ENCODE results near the gene TRIAP1.
"Not testable (repeated sequence)": the region's sequence is repeated elsewhere in the genome, so short reads cannot be mapped to it uniquely, and the experiment has no call there.

TRIAP1 gene

DNA sequence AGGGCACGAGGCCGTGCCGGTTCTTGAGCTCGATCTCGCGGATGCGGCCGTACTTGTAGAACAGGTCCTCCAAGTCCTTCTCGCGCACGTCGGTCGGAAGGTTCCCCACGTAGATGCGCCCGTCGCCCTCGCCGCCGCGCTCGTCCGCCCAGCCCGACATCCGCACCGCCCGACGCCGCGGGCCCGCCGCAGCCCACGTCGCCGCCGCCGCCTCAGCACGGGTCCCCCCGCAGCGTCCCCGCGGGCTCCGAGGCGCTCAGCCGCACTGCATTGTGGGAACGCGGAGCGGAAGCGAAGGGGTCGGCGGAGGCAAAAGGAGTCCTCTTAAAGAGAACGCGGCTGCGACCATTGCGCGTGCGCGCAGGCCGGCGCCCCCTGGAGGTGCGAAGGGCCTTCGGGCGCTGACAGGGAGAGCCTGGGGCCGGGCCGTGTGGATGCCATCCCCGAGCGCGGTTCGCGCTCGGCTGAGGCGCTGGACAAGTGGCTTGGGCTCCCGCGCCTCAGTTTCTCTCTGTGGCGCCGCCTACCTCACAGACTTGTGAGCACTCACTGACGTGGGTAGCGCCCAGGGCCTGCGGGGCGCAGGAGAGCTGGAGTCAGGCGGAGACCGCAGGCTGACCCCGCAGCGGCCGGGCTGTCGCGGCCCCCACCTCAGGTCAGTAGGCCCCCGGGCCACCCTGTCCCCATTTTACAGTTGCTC, 23.4 kb upstream of the TRIAP1 start, which contains the start of gene SRSF9:
Gene SRSF9 (minus strand): TSS at position 299 of the 700 bp plus-strand sequence. CDS start 139 bp downstream, at position 160.
- DNase-seq (ENCODE audit: low read depth), result peak; percentile 88
- H3K4me3 ChIP-seq (ENCODE audit: low read depth, low read length), result peak within 1 kb of the TSS; percentile 77

DNA sequence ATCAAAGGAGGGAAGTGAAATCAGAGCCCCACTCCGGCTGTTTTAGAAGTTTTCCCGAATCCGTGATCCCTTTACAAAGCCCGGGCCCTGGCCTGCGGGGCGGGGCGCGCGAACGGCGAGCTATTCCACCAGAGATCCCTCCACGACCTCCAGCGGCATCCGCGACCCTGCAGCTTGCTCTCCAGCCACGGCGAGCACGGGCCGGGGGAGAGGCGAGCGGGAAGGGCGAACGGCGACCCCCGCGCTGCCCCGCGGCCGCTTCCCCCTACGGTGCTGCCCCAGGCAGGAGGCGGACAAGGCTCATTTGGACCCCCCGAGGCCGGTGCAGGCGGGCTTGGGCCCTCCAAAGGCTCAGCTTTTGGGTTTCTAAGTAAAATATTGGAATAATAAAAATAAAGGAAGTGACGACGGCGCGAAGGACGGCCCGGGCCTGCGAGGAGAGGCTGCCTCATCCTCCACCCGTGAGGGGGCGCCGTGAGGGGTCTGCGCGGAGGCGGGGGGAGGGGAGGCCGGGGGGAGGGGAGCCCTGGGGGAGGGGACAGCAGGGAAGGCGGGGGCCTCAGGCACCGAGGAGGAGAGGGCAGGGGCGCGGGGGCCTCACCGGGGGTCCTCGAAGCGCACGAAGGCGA, 22.8 kb upstream of the TRIAP1 start:
- peak overlapping the region; percentile 77 for H3K4me3 ChIP-seq (ENCODE audit: low read depth, low read length)
- no peak for DNase-seq (ENCODE audit: low read depth)

DNA sequence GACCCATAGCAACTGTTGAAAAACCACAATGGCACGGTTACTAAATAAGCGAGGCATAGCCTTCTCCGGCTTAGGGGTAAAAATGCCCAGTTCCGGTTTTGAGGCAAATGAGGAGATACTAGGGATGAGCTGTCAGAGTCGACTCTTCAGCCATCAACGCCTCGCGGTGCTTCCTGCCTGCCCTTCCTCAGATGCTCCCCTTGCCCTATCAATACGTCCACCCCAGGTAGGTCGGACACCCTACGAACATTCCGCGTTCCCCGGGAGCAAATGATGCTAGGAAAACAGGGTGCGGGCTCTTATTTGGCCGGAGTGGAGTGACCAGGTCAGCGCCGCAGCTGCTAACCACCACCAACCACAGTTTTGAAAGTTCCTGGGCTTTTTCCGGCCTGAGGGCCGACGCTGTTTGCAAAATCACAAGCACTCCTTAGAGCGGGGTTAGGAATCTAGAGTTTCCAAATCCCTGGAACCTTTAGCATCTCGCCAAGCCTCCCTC, 22.2 kb upstream of the TRIAP1 start:
- DNase-seq (ENCODE audit: low read depth), result no peak
- H3K4me3 ChIP-seq (ENCODE audit: low read depth, low read length), result peak overlapping the region; percentile 77

DNA sequence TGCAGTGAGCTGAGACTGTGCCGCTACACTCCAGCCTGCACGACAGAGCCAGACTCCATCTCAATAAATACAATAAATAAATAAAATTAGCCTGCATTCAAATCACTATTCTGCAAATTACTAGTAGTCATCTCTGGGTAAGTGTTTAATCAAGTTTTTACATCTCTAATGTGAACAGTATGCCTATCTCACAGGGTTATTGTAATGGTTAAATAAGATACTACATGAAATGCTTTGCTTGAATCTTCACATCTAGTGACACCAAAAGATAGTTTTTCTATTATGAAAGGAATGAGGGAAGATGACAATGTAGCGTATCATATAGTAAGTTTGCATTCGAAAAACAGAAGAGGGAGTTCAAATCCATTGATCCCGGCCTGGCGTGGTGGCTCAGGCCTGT, 21.3 kb upstream of the TRIAP1 start:
- no peak for DNase-seq (ENCODE audit: low read depth)
- no peak overlapping the region for H3K4me3 ChIP-seq (ENCODE audit: low read depth, low read length)

DNA sequence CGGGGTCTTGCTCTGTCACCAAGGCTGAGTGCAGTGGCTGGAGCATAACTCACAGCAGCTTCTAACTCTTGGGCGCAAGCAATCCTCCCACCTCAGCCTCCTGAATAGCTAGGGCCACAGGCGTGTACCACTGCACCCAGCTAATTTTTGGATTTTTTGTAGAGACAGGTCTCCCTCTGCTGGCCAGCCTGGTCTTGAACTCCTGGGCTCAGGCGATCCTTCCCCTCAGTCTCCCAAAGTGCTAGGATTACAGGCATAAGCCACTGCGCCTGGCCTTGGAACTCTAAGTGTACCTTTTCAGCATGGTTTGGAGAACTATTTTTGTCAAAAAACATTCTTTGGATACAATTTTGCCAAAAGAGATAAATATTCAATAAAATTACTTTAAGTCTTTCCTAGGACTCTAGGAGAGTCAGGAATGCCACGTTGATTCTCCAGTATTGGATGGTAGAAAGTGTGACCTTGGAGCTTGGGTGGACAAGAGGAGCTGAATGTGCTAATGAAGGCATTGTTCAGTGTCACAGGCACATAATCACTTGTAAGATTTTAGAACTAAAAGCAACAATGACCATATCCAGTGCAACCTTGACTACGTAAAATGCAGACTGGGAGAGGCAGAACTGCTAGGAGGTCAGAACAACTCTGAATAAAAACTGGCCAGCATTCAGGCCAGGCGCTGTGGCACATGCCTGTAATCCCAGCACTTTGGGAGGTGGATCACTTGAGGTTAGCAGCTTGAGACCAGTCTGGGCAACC, 20.6 kb upstream of the TRIAP1 start:
- no peak for DNase-seq (ENCODE audit: low read depth)
- H3K4me3 ChIP-seq (ENCODE audit: low read depth, low read length), result no peak overlapping the region

DNA sequence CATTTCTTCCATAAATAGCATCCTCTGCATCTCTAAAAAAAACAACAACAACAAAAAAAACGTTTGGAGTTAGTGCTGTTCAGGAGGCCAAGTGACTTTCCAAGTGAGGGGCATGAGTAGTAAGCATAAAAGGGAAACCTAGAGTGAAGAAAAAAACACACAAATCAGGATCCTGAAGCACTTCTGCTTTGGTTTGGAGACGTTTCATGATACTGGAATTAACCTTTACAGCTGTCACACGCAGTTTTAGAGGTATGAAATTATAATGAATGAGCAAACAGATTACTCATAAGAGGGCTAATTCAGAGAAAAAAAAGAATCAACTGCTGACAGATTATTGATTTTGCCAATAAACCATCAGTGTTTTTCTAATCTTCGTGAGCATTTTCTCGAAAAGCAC, 19.6 kb upstream of the TRIAP1 start:
- no peak for DNase-seq (ENCODE audit: low read depth)
- H3K4me3 ChIP-seq (ENCODE audit: low read depth, low read length), result no peak overlapping the region

DNA sequence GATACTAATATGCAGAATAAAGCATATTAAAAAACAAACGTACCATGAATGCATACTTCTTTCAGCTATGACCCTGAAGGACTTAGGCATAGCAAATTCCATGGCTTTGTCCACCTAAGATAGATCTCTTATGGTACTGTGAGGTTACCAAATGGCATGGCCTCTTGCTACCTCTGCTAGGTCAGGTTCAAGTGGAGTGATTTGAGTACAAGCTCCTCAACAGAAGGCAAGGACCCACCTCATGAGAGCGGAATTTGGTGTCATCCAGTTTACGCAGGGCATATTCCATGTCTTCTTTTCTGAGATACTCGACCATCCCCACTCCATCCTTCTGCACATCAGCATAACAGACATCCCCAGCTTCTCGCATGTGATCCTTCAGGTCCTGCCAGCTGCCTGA, 17.5 kb upstream of the TRIAP1 start:
- no peak for DNase-seq (ENCODE audit: low read depth)
- H3K4me3 ChIP-seq (ENCODE audit: low read depth, low read length), result no peak overlapping the region

DNA sequence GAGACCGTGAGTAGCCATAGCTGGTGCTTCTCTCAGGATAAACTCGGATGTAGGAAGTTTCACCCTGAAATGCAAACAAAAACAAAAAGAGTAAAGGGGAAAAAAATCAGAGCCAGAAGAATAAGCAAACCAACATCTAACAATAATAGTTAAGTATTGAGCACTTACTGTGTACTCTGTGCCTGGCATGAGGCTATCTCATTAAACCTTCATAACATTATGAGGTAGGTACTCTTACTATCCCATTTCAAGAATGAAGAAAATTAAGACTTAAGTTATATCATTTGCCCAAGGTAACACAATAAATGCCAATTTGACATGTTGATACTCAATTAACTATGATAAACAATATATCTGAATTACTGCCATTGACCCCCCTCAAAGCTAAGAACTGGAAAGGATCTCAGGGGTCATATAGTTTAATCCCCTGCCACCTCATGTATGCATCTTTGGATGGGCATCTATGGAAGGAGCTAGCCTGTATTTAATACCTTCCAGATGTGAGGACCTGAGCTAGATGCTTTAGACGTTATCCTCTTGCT, 16.0 kb upstream of the TRIAP1 start:
- no peak for DNase-seq (ENCODE audit: low read depth)
- no peak overlapping the region for H3K4me3 ChIP-seq (ENCODE audit: low read depth, low read length)

DNA sequence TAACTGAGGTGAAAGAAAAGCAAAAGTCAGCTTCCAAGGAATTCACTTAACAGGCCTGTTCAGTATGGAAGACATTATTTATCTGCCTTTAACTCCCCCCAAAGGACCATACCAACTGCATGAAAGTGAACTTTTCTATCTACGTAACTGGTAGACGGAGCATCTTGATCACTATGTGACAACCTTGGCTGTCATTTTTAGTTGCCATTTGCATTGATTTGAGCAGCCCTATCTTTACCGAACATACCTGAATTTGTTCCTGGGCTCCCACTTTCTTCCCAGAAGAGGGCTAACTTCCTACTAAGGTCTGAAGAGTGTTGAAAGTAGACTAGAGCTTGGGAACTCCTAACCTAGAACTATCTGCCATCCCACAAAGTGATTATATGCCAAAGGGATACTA, 14.0 kb upstream of the TRIAP1 start:
- H3K4me3 ChIP-seq (ENCODE audit: low read depth, low read length), result no peak overlapping the region
- no peak for DNase-seq (ENCODE audit: low read depth)

DNA sequence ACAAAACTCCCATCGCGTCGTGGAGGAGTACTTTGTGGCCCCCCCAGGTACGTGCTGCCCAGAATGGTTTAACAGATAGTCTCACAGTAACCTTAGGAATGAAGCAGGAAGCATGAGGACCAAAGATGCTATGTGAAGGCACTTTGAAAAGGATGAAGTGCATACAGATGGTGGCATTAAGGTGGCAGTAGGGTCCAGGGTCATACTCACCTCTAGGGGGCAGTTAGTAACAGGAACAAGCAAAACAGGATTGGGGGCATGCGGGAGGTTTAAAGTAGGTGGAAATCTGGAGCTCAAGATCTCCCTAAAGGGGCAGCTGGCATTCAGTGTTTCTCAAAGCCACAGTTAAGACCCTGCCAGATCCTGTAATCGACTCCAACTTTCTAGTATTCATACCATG, 10.9 kb upstream of the TRIAP1 start:
- DNase-seq (ENCODE audit: low read depth), result no peak
- no peak overlapping the region for H3K4me3 ChIP-seq (ENCODE audit: low read depth, low read length)

DNA sequence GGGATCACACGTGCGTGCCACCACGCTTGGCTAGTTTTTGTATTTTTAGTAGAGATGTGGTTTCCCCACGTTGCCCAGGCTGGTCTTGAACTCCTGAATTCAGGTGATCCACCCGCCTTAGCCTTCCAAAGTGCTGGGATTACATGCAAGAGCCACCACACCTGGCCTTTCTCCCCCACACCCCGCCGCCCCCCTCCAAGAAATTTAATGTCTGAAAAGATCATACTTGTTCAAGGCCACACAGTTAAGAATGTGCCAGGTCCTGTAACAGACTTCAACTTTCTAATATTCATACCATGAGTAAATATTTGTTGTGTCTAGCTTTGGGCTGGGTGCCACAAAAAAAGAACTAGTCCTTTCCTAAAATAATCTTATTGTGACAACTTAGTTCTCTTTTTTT, 9.1 kb upstream of the TRIAP1 start:
- no peak for DNase-seq (ENCODE audit: low read depth)
- H3K4me3 ChIP-seq (ENCODE audit: low read depth, low read length), result no peak overlapping the region

DNA sequence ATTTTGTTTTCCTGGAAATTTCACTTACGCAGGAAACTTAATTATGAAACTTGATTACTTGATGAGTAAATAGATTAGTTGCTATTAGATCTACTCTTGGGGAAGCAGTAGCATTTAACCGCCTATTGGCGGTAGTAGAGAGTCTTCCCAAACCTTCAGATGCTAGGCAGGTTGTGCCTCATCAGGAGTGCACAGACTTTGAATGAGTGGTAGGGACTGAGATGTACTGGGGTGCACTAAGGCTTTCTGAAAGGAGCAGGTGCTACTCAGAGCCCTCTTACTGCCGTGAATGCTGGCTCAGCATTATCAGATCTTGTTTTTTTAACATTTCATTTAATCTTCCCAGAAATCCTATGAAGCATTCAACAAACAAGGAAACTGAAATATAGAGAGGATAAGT, 7.8 kb upstream of the TRIAP1 start:
- DNase-seq (ENCODE audit: low read depth), result no peak
- no peak overlapping the region for H3K4me3 ChIP-seq (ENCODE audit: low read depth, low read length)

DNA sequence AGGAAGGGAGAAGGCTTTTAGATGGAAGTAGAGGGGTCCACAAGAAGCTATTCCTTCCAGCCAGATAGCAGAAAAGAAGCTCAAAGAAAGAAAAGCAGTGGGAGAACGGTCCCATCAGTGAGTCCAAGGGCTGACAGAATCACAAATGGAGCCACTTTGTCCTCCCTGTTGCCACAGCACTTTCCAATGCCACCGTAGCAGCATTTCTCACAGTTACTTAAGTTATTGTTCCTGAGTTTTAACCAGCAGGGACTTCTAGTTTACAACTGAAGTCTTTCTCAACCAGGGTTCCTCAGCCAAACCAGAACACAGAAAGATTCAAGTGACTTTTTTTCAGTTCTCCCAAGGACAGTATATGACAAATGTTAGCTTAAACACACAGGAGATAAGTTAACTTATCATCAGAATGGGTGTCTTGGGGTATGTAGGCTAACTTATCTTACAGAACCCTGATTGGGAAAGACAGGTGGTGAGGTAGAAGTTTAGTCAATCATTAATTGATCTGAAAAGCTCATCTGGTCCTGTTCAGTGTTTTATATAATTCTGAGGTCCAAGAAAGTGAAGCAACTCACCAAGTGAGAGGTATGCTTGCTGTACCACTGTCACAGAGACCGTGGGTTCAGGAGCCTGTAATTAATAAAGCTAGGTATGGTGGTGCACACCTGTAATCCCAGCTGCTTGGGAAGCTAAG, 7.0 kb upstream of the TRIAP1 start:
- no peak overlapping the region for H3K4me3 ChIP-seq (ENCODE audit: low read depth, low read length)
- DNase-seq (ENCODE audit: low read depth), result no peak

DNA sequence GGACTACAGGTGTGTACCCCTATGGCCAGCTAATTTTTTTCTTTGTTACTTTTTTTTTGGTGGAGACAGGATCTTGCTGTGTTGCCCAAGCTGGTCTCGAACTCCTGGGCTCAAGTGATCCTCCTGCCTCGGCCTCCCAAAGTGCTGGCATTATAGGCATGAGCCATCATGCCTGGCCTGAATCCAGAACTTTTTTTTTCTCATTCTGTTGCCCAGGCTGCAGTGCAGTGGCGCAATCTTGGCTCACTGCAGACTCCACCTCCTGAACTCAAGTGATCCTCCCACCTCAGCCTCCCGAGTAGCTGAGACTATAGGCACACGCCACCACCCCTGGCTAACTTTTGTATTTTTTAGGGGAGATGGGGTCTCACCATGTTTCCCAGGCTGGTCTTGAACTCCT, 6.3 kb upstream of the TRIAP1 start:
- H3K4me3 ChIP-seq (ENCODE audit: low read depth, low read length); DNase-seq (ENCODE audit: low read depth): not testable (repeated sequence)

DNA sequence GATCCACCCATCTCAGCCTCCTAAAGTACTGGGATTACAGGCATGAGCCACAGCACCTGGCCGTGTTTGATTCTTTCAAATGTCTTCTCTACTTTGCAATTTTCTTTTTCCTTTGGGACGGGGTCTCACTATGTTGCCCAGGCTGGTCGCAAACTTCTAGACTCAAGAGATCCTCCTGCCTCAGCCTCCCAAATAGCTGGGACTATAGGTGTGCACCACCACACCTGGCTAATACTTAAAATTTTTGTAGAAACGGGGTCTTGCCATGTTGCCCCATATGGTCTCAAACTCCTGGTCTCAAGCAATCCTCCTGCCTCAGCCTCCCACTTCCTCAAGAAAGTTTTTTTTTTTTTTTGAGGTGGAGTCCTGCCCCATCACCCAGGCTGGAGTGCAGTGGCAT, 1.8 kb upstream of the TRIAP1 start:
- no peak overlapping the region for H3K4me3 ChIP-seq (ENCODE audit: low read depth, low read length)
- no peak for DNase-seq (ENCODE audit: low read depth)

DNA sequence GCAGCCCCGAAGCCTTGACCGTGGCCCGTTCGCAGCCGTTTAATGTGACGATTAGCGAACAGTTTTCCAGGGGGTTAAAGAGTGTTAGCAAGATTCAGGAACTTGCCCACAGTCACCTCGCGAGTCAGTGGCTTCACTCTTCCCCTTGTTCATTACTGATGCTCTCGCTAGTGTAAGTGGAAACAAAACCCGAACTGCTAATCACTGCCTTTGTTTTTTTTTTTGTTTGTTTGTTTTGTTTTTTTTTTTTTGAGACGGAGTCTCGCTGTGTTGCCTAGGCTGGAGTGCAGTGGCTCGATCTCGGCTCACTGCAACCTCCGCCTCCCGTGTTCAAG, 627 bp upstream of the TRIAP1 start:
- not testable (repeated sequence) for DNase-seq (ENCODE audit: low read depth)
- H3K4me3 ChIP-seq (ENCODE audit: low read depth, low read length), result peak overlapping the region; percentile 100

DNA sequence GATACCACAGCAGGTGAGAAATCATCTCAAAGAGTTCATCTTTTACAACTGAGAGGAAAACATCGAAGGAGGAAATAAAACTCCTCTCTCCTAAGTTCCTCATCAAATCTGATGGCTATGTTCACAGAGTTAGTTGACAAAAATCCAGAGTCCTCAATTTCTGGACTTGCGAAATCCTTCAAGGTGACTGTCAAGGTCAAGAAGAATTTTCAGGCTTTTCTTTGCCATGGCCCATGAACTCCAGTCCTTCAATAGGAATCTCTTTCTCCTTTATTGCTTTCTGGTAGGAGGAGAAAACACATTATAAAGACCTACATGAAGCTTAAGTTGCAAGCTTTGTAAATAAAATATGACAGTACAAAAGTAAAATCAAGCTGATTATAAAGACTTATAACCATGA, 1.5 kb downstream of the TRIAP1 start:
- DNase-seq (ENCODE audit: low read depth), result no peak
- peak overlapping the region; percentile 100 for H3K4me3 ChIP-seq (ENCODE audit: low read depth, low read length)

DNA sequence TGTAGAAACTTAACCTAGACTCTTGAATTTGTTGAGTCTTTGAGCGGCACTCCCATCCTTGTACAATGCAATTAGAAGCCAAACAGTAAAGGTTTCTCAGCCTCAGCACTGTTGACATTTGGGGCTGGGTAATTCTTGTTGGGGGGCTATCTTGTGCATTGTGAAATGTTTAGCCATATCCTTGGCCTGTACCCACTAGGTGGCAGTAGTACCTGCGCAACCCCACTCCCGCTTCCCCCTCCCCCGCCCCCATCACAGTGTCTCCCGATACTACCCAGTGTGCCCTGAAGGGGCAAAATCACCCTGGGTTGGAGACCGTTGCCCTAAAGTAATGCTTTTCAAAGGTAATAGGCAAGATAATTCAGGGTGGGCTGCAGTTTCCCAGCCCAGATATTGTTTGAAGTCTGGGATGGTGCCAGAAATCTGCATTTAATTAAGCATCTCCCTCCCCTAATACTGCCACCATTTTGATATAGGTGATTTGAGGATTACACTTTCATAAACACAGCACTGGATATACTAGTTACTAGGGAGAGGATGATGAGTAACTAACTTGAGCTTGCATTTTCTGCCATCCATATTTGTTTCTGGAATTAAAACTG, 6.4 kb downstream of the TRIAP1 start:
- H3K4me3 ChIP-seq (ENCODE audit: low read depth, low read length), result no peak overlapping the region
- DNase-seq (ENCODE audit: low read depth), result peak; percentile 24

DNA sequence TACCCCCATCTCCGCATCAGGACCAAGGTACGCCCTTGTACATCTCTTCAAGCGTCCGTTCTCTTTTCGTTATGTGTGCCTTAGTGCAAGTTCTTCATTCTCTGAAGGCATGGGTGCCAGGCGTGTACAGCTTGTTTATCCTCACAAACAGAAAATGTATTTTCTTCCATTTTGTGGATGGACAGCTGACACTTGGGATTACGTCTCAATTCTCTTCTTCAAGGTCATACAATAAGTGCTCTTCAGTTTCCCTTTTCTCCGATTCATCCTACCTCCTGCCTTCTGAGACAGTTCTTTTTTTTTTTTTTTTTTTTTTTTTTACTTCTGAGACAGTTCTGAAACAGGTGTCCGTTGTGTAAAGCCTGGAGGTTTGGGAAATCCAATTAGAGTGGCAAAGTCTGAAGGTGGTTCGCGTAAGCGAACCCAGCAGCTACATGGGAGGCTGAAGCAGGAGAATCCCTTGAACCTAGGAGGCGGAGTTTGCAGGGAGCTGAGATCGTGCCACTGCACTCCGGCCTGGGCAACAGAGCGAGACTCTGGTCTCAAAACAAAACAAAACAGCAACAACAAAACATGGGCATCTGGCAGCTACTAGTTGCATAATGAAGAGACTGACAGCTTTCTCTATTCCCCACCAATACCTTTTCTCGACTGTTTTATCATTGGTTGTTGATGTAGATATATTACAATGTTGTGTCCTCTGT, 7.5 kb downstream of the TRIAP1 start:
- peak overlapping the region; percentile 76 for H3K4me3 ChIP-seq (ENCODE audit: low read depth, low read length)
- no peak for DNase-seq (ENCODE audit: low read depth)
